HG03378 (cell line): Measurements from ENCODE around the gene LPP.

ENCODE experiments used
- ATAC-seq: cut with Tn5 transposase; IDR thresholded peaks from one replicate; pipeline ENCODE4 v1.9.1; 2021; ENCODE audit warnings: mild to moderate bottlenecking, moderate library complexity; ENCODE audit not compliant: unreplicated experiment

The LPP gene

GRCh38 chr3:188834349-188834748 lies 680.4 kb downstream of the LPP start:
- ATAC-seq = no peak

- ATAC-seq = no peak
Measured at GRCh38 chr3:188839187-188839695, 685.3 kb downstream of the LPP start.

- no peak for ATAC-seq
Measured at GRCh38 chr3:188840290-188840689, 686.3 kb downstream of the LPP start.

GRCh38 chr3:188841906-188842305 lies 687.9 kb downstream of the LPP start:
- no peak for ATAC-seq

- no peak for ATAC-seq
Measured at GRCh38 chr3:188842639-188843038, 688.7 kb downstream of the LPP start.

- ATAC-seq = no peak
Measured at GRCh38 chr3:188844096-188844495, 690.1 kb downstream of the LPP start.

GRCh38 chr3:188845514-188845913 lies 691.6 kb downstream of the LPP start:
- ATAC-seq = no peak

GRCh38 chr3:188848947-188849346 lies 695.0 kb downstream of the LPP start:
- no peak for ATAC-seq

- ATAC-seq = no peak
Measured at GRCh38 chr3:188853856-188854771, 700.2 kb downstream of the LPP start.

- ATAC-seq = no peak
Measured at GRCh38 chr3:188854772-188855149, 700.8 kb downstream of the LPP start.

GRCh38 chr3:188855675-188856074 lies 701.7 kb downstream of the LPP start:
- no peak for ATAC-seq

- ATAC-seq = no peak
Measured at GRCh38 chr3:188860147-188860546, 706.2 kb downstream of the LPP start.

GRCh38 chr3:188861842-188862744 lies 708.1 kb downstream of the LPP start:
- no peak for ATAC-seq

GRCh38 chr3:188863999-188864406 lies 710.0 kb downstream of the LPP start:
- no peak for ATAC-seq

GRCh38 chr3:188867691-188868265 lies 713.8 kb downstream of the LPP start:
- ATAC-seq = no peak

GRCh38 chr3:188868803-188869202 lies 714.8 kb downstream of the LPP start:
- no peak for ATAC-seq

GRCh38 chr3:188869628-188870027 lies 715.7 kb downstream of the LPP start:
- no peak for ATAC-seq

GRCh38 chr3:188870431-188870830 lies 716.5 kb downstream of the LPP start:
- ATAC-seq = no peak

- ATAC-seq = no peak
Measured at GRCh38 chr3:188874576-188874975, 720.6 kb downstream of the LPP start.

GRCh38 chr3:188875413-188875812 lies 721.5 kb downstream of the LPP start:
- no peak for ATAC-seq

GRCh38 chr3:188876370-188876769 lies 722.4 kb downstream of the LPP start:
- ATAC-seq = no peak
